ENCODE data around the gene TSPAN15.

DNA sequence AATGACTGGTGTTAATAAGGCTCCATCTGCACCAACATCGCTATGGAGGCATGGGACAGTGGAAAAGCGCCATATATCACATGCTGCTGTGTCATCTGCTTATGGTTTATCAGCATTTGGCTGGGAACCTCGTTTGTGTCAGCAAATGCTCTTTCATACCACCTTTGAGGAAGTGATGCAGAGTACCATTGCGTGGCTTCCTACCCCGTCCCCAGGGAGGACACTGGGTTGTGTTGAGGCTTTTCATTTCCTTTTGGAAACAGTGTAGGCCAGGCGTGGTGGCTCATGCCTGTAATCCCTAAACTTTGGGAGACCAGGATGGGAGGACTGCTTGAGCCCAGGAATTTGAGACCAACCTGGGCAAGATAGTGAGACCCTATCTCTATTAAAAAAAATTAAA is 41.3 kb upstream of the TSPAN15 start:
- TF ChIP-seq, protein P1, sequence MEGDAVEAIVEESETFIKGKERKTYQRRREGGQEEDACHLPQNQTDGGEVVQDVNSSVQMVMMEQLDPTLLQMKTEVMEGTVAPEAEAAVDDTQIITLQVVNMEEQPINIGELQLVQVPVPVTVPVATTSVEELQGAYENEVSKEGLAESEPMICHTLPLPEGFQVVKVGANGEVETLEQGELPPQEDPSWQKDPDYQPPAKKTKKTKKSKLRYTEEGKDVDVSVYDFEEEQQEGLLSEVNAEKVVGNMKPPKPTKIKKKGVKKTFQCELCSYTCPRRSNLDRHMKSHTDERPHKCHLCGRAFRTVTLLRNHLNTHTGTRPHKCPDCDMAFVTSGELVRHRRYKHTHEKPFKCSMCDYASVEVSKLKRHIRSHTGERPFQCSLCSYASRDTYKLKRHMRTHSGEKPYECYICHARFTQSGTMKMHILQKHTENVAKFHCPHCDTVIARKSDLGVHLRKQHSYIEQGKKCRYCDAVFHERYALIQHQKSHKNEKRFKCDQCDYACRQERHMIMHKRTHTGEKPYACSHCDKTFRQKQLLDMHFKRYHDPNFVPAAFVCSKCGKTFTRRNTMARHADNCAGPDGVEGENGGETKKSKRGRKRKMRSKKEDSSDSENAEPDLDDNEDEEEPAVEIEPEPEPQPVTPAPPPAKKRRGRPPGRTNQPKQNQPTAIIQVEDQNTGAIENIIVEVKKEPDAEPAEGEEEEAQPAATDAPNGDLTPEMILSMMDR (IDR thresholded peaks at IDR 0.05): no peak
- no peak for TF ChIP-seq POLR2A (IDR thresholded peaks at IDR 0.05)

All from testis (tissue), 2 donors.